GM12878 (cell line): ENCODE results near the gene LIF. TPM values are rescaled to one million over a fixed set of nuclear protein-coding genes. Genes with fewer than 3 reads are reported as not detected.

ENCODE experiments used
- ATAC-seq: fragments of 200-7000 bp; cut with Tn5 transposase; 3 replicates; pipeline ENCODE4 v1.9.1; 2020; ENCODE audit warnings: mild to moderate bottlenecking, moderate library complexity
- BruUV-seq: library from RNA; stranded (reverse); fragments of 400-500 nt; replicated peaks from 2 replicates; lab custom pipeline; 2021; lab: Mats Ljungman, UMichigan
- CTCF ChIA-PET: fragments of 300-600 bp; sonication (Branson Sonifier 250); formaldehyde crosslinking; extraction: SDS; loops from one replicate; lab custom pipeline; 2021; ENCODE audit warnings: inconsistent platforms; lab: Yijun Ruan, JAX
- POLR2A ChIA-PET: fragments of 350-600 bp; formaldehyde crosslinking; extraction: SDS; loops from one replicate; lab custom pipeline; 2021; ENCODE audit warnings: inconsistent platforms; lab: Charles Lee
- RAD21 ChIA-PET: fragments of 300-600 bp; sonication (Branson Sonifier 250); formaldehyde crosslinking; loops from one replicate; lab custom pipeline; 2023; ENCODE audit warnings: antibody characterized with exemption; ENCODE audit not compliant: unreplicated experiment; lab: Charles Lee
- SMC1A ChIA-PET: fragments of 300-600 bp; sonication (Branson Sonifier 250); formaldehyde crosslinking; loops from one replicate; lab custom pipeline; 2023; ENCODE audit not compliant: unreplicated experiment, uncharacterized antibody; lab: Charles Lee
- DNase-seq: peaks from one replicate; pipeline ENCODE4 v3.0.0-alpha.2; 2011; ENCODE audit warnings: low read depth, low spot score
- FAIRE-seq: peaks from 3 replicates; lab custom pipeline; 2011; peaks lifted over from hg19 to GRCh38; lab: Jason Lieb, UNC
- H2AFZ ChIP-seq: 2 replicates; pipeline ENCODE4 v1.6.0; 2011; ENCODE audit warnings: low read depth, low read length, control low read depth; ENCODE audit not compliant: control insufficient read depth
- H3K27ac ChIP-seq: 2 replicates; pipeline ENCODE4 v1.5.1; 2011; ENCODE audit warnings: control low read depth; ENCODE audit not compliant: control insufficient read depth, insufficient read depth
- H3K27me3 ChIP-seq, 2 experiments: replicated peaks in 1 of 2; 2 replicates each; pipeline versions ENCODE4 v1.6.0 to v1.6.1; 2011; ENCODE audit warnings: low read length in 1 of 2; ENCODE audit not compliant: control insufficient read depth in 2 of 2, insufficient read depth in 2 of 2
- H3K36me3 ChIP-seq, 2 experiments: 2 replicates each; pipeline ENCODE4 v1.5.1; 2011; ENCODE audit warnings: low read length in 1 of 2; ENCODE audit not compliant: control insufficient read depth in 2 of 2, insufficient read depth in 2 of 2
- H3K4me1 ChIP-seq: 2 replicates; pipeline ENCODE4 v1.6.1; 2011; ENCODE audit warnings: mild to moderate bottlenecking, low read length, moderate library complexity, mixed read lengths; ENCODE audit not compliant: control insufficient read depth, insufficient read depth
- H3K4me2 ChIP-seq: 2 replicates; pipeline ENCODE4 v1.6.0; 2011; ENCODE audit warnings: control low read depth; ENCODE audit not compliant: control insufficient read depth, insufficient read depth
- H3K4me3 ChIP-seq: fragments of 200-600 bp; sonication (generic); 2 replicates; pipeline ENCODE4 v1.5.1; 2016
- H3K79me2 ChIP-seq: 2 replicates; pipeline ENCODE4 v1.6.0; 2011; ENCODE audit warnings: low read length; ENCODE audit not compliant: control insufficient read depth, insufficient read depth
- H3K9ac ChIP-seq: 2 replicates; pipeline ENCODE4 v1.8.0; 2011; ENCODE audit warnings: low read length, control low read depth, mixed read lengths; ENCODE audit not compliant: control insufficient read depth, insufficient read depth
- H3K9me3 ChIP-seq: replicated peaks from 3 replicates; pipeline ENCODE4 v1.5.1; 2011; ENCODE audit warnings: mild to moderate bottlenecking, low read length; ENCODE audit not compliant: control insufficient read depth, insufficient read depth
- H4K20me1 ChIP-seq: 2 replicates; pipeline ENCODE4 v1.6.0; 2011; ENCODE audit not compliant: control insufficient read depth, insufficient read depth
- ATF7 ChIP-seq: fragments of 450-650 bp; IDR thresholded peaks from 2 replicates; pipeline ENCODE4 v1.6.1; 2016; ENCODE audit warnings: low read depth, mild to moderate bottlenecking
- BCL11A ChIP-seq: IDR thresholded peaks from 2 replicates; pipeline ENCODE4 v1.6.1; 2011; ENCODE audit warnings: low read depth, low read length
- CEBPB ChIP-seq, 2 experiments: fragments of 150-350 bp in 1 of 2; IDR thresholded peaks; 2 replicates each; pipeline ENCODE4 v1.6.1; 2012 to 2014; ENCODE audit warnings: low read depth in 2 of 2, low read length in 2 of 2, borderline replicate concordance in 1 of 2, inconsistent platforms in 1 of 2
- CEBPZ ChIP-seq: fragments of 150-350 bp; IDR thresholded peaks from 2 replicates; pipeline ENCODE4 v1.6.1; 2016; ENCODE audit warnings: low read depth, low read length
- ELK1 ChIP-seq: IDR thresholded peaks from 2 replicates; pipeline ENCODE4 v1.6.1; 2012; ENCODE audit warnings: low read depth, low read length, improper control_type of control experiment
- GATAD2B ChIP-seq: fragments of 450-650 bp; conservative IDR thresholded peaks from 2 replicates; pipeline ENCODE4 v1.6.1; 2017; ENCODE audit warnings: low read depth, mild to moderate bottlenecking, moderate library complexity
- IRF5 ChIP-seq: fragments of 450-650 bp; IDR thresholded peaks from 2 replicates; pipeline ENCODE4 v1.6.1; 2017; ENCODE audit warnings: borderline replicate concordance
- MAX ChIP-seq: IDR thresholded peaks from 2 replicates; pipeline ENCODE4 v1.6.1; 2012; ENCODE audit warnings: low read depth, low read length, improper control_type of control experiment
- PAX8 ChIP-seq: fragments of 450-650 bp; IDR thresholded peaks from 2 replicates; pipeline ENCODE4 v1.6.1; 2017; ENCODE audit warnings: mild to moderate bottlenecking, moderate library complexity
- POLR2A ChIP-seq: IDR thresholded peaks from 2 replicates; pipeline ENCODE4 v1.6.1; 2011; ENCODE audit warnings: low read depth, mild to moderate bottlenecking, low read length
- TCF12 ChIP-seq: IDR thresholded peaks from 2 replicates; pipeline ENCODE4 v1.6.1; 2011; ENCODE audit warnings: low read depth, mild to moderate bottlenecking, low read length
- ZNF384 ChIP-seq: IDR thresholded peaks from 2 replicates; pipeline ENCODE4 v1.6.1; 2012; ENCODE audit warnings: low read depth, mild to moderate bottlenecking, low read length, improper control_type of control experiment, borderline replicate concordance
- WGBS: methylation state at CpG from one replicate; pipeline ENCODE4 v1.1.6; 2016; ENCODE audit warnings: low lambda C conversion rate; ENCODE audit not compliant: insufficient replicate concordance, insufficient coverage; ENCODE audit errors: missing lambda C conversion rate; 5-methylcytosine and 5-hydroxymethylcytosine counted together
- in situ Hi-C: fragments of 300-500 bp; cut with MboI; formaldehyde crosslinking; loops from 9 replicates; pipeline ENCODE4 v1.14.3; 2018; ENCODE audit warnings: mixed read lengths
- intact Hi-C: fragments of 100-400 bp; cut with micrococcal nuclease; formaldehyde crosslinking; loops from one replicate; pipeline ENCODE4 v1.14.2; 2022; ENCODE audit not compliant: unreplicated experiment
- polyA plus RNA-seq, 11 experiments: library from polyadenylated mRNA; depleted of rRNA in 4 of 11; unstranded in 6 of 11; stranded (reverse) in 5 of 11; fragments of >200 nt; fragmentation: Nextera tagmentation in 4 of 11; fragmentation: Illumina TruSeq in 1 of 11; extraction: Ambion mirVana in 4 of 11; extraction: Trizol in 1 of 11; gene quantifications; 1 replicate in 1 of 11; 2 replicates in 10 of 11; pipeline versions ENCODE4 v1.2.1 to v1.2.3, GENCODE V29; 2011 to 2016; ENCODE audit warnings: inconsistent platforms in 2 of 11, missing spikeins in 2 of 11, low read depth in 1 of 11
- total RNA-seq, 4 experiments: library from RNA; depleted of rRNA in 3 of 4; stranded (reverse); fragments of >200 nt in 3 of 4; fragmentation: Illumina TruSeq in 1 of 4; extraction: Trizol in 1 of 4; gene quantifications; 2 replicates each; pipeline versions ENCODE4 v1.2.1 to v1.2.3, GENCODE V29; 2013 to 2021

The LIF gene
- total and polyA plus RNA-seq, 10 of the 15 experiments (the other 5 are each of a cell fraction or from before 2014, with no cell fraction given), result 0.05 to 3.4 (median 0.97) TPM

- no peak for TF ChIP-seq POLR2A
- no peak for TF ChIP-seq ELK1
- no peak for TF ChIP-seq IRF5
- TF ChIP-seq CEBPZ, result no peak
- no peak for TF ChIP-seq ATF7
- no peak for TF ChIP-seq ZNF384
- no peak for TF ChIP-seq TCF12
- no peak for TF ChIP-seq MAX
- no peak for TF ChIP-seq GATAD2B
- no peak for TF ChIP-seq CEBPB (IDR thresholded peaks at IDR 0.05; ENCODE audit: borderline replicate concordance in 1 of 2, low read depth in 2 of 2, low read length in 2 of 2)
- no peak for TF ChIP-seq BCL11A
- TF ChIP-seq PAX8, result no peak
- in situ Hi-C loops, result no loop called here
- DNase-seq (no peak), ATAC-seq (no peak), FAIRE-seq (no peak)
- ChIA-PET CTCF (no interaction called here), RAD21 (no interaction called here), POLR2A (no interaction called here), SMC1A (no interaction called here)
- peaks cover 2% of the 10 kb centered on the region for H3K4me1 ChIP-seq
- no peaks in the 10 kb centered on the region for H3K27me3 ChIP-seq
- H4K20me1 ChIP-seq, result no peaks in the 10 kb centered on the region
- H3K4me2 ChIP-seq, result no peak overlapping the region
- H3K9me3 ChIP-seq, result no peaks in the 10 kb centered on the region
- intact Hi-C loops, result no loop called here
- no peak overlapping the region for H3K27ac ChIP-seq
- H3K4me3 ChIP-seq, result no peak overlapping the region
- H3K9ac ChIP-seq, result no peak overlapping the region
- H3K36me3 ChIP-seq, result no peaks in the 10 kb centered on the region
- H2AFZ ChIP-seq, result no peak overlapping the region
- no peaks in the 10 kb centered on the region; the same call in 1 of the 2 replicates for H3K79me2 ChIP-seq
- 79% methylated on average over 16 of the region's 16 CpGs for WGBS
- no TSS peak for BruUV-seq
Measured at GRCh38 chr22:30272781-30273601, 26.4 kb upstream of the LIF start.
